Lower leg skin (tissue), 3 donors: ENCODE measurements around the gene SUSD4.

ENCODE experiments used
- CTCF ChIP-seq, 3 donors: fragments of 450-650 bp; IDR thresholded peaks; one replicate each; pipeline ENCODE4 v1.5.1; 2016; ENCODE audit warnings: antibody characterized with exemption in 3 of 3, mild to moderate bottlenecking in 3 of 3, moderate library complexity in 2 of 3
- POLR2A ChIP-seq, 2 donors: fragments of 450-650 bp; IDR thresholded peaks; one replicate each; pipeline ENCODE4 v1.6.1; 2016 to 2017; ENCODE audit warnings: antibody characterized with exemption in 2 of 2, mild to moderate bottlenecking in 1 of 2, moderate library complexity in 1 of 2

- TF ChIP-seq CTCF (IDR thresholded peaks at IDR 0.05), result no peak
- TF ChIP-seq POLR2A (IDR thresholded peaks at IDR 0.05), result no peak
Measured at GRCh38 chr1:223328566-223328965, 35.4 kb downstream of the SUSD4 start.
